Stimulated activated CD8-positive, alpha-beta memory T cell treated with anti-CD3 and anti-CD28 coated beads, Interleukin-12 subunit alpha, Interleukin-12 subunit beta, amount 100 ng/mL, for 24 hours (primary cell): Measurements from ENCODE around the gene ATE1.
"Not testable (repeated sequence)": the region's sequence is repeated elsewhere in the genome, so short reads cannot be mapped to it uniquely, and the experiment has no call there.

Source experiments
- DNase-seq: peaks from one replicate; pipeline ENCODE4 v3.0.0-alpha.2; 2020; ENCODE audit errors: extremely low read depth

ATE1 gene

GRCh38 chr10:121832647-121833046 lies 95.2 kb downstream of the ATE1 start:
- DNase-seq, result no peak

GRCh38 chr10:121831777-121832176 lies 96.1 kb downstream of the ATE1 start:
- DNase-seq, result no peak

- no peak for DNase-seq
Observed at GRCh38 chr10:121831237-121831636, 96.6 kb downstream of the ATE1 start.

- no peak for DNase-seq
Observed at GRCh38 chr10:121830101-121830500, 97.7 kb downstream of the ATE1 start.

- no peak for DNase-seq
Observed at GRCh38 chr10:121828045-121828444, 99.8 kb downstream of the ATE1 start.

- DNase-seq, result not testable (repeated sequence)
Observed at GRCh38 chr10:121826773-121827172, 101.1 kb downstream of the ATE1 start.

- DNase-seq, result no peak
Observed at GRCh38 chr10:121823993-121824463, 103.8 kb downstream of the ATE1 start.

GRCh38 chr10:121822724-121823123 lies 105.1 kb downstream of the ATE1 start:
- no peak for DNase-seq

GRCh38 chr10:121822180-121822579 lies 105.7 kb downstream of the ATE1 start:
- no peak for DNase-seq

GRCh38 chr10:121819049-121819448 lies 108.8 kb downstream of the ATE1 start:
- no peak for DNase-seq

- DNase-seq, result no peak
Observed at GRCh38 chr10:121818599-121818998, 109.2 kb downstream of the ATE1 start.

- no peak for DNase-seq
Observed at GRCh38 chr10:121816197-121816596, 111.6 kb downstream of the ATE1 start.

GRCh38 chr10:121813857-121814256 lies 114.0 kb downstream of the ATE1 start:
- no peak for DNase-seq

- no peak for DNase-seq
Observed at GRCh38 chr10:121813211-121813815, 114.5 kb downstream of the ATE1 start.

GRCh38 chr10:121812031-121812430 lies 115.8 kb downstream of the ATE1 start:
- no peak for DNase-seq

GRCh38 chr10:121811386-121811785 lies 116.4 kb downstream of the ATE1 start:
- no peak for DNase-seq

GRCh38 chr10:121808835-121809234 lies 119.0 kb downstream of the ATE1 start:
- DNase-seq, result no peak

- DNase-seq, result no peak
Observed at GRCh38 chr10:121804460-121804859, 123.4 kb downstream of the ATE1 start.

- no peak for DNase-seq
Observed at GRCh38 chr10:121803611-121804010, 124.2 kb downstream of the ATE1 start.

- no peak for DNase-seq
Observed at GRCh38 chr10:121800831-121801230, 127.0 kb downstream of the ATE1 start.

- no peak for DNase-seq
Observed at GRCh38 chr10:121800146-121800545, 127.7 kb downstream of the ATE1 start.

- DNase-seq, result no peak
Observed at GRCh38 chr10:121797490-121797889, 130.3 kb downstream of the ATE1 start.

GRCh38 chr10:121796342-121796741 lies 131.5 kb downstream of the ATE1 start:
- no peak for DNase-seq

- no peak for DNase-seq
Observed at GRCh38 chr10:121792198-121792597, 135.6 kb downstream of the ATE1 start.
